Fibroblast of lung (primary cell): Measurements from ENCODE around the gene DPEP2. TPM values are rescaled to one million over a fixed set of nuclear protein-coding genes. Genes with fewer than 3 reads are reported as not detected.

Source experiments
- DNase-seq, 2 donors: peaks; one replicate each; pipeline versions ENCODE4 v3.0.0 to v3.0.0-alpha.2; 2010; ENCODE audit warnings: low read depth in 2 of 2
- H2AFZ ChIP-seq: 2 replicates; pipeline ENCODE4 v1.5.1; 2012; ENCODE audit warnings: low read length, control low read depth, inconsistent platforms
- H3K27ac ChIP-seq: 2 replicates; pipeline ENCODE4 v1.5.1; 2011; ENCODE audit warnings: low read length, control low read depth; ENCODE audit not compliant: insufficient read depth
- H3K27me3 ChIP-seq: 2 replicates; pipeline ENCODE4 v1.5.1; 2011; ENCODE audit warnings: mild to moderate bottlenecking, low read length; ENCODE audit not compliant: control insufficient read depth, insufficient read depth
- H3K36me3 ChIP-seq: 2 replicates; pipeline ENCODE4 v1.5.1; 2011; ENCODE audit warnings: low read length; ENCODE audit not compliant: control insufficient read depth, insufficient read depth
- H3K4me1 ChIP-seq: 2 replicates; pipeline ENCODE4 v1.5.1; 2011; ENCODE audit warnings: low read length; ENCODE audit not compliant: control insufficient read depth, insufficient read depth; ENCODE audit errors: extremely low read depth
- H3K4me2 ChIP-seq: 2 replicates; pipeline ENCODE4 v1.5.1; 2011; ENCODE audit warnings: low read length, control low read depth; ENCODE audit not compliant: insufficient read depth; ENCODE audit errors: extremely low read depth
- H3K4me3 ChIP-seq, 4 experiments: fragments of 200-600 bp in 1 of 4; sonication (generic) in 1 of 4; replicated peaks in 1 of 4; 2 replicates each; pipeline ENCODE4 v1.5.1; 2011 to 2016; ENCODE audit warnings: low read length in 4 of 4, low read depth in 3 of 4, mild to moderate bottlenecking in 3 of 4, control low read depth in 2 of 4, inconsistent platforms in 1 of 4, mixed read lengths in 1 of 4; ENCODE audit not compliant: insufficient read depth in 1 of 4; ENCODE audit errors: control extremely low read depth in 1 of 4
- H3K79me2 ChIP-seq: 2 replicates; pipeline ENCODE4 v1.5.1; 2012; ENCODE audit warnings: mild to moderate bottlenecking, low read length, inconsistent platforms; ENCODE audit not compliant: control insufficient read depth, insufficient read depth
- H3K9ac ChIP-seq: 2 replicates; pipeline ENCODE4 v1.5.1; 2011; ENCODE audit warnings: mild to moderate bottlenecking, low read length, control low read depth; ENCODE audit not compliant: insufficient read depth
- H3K9me3 ChIP-seq: 2 replicates; pipeline ENCODE4 v1.5.1; 2012; ENCODE audit warnings: low read depth, low read length; ENCODE audit not compliant: control insufficient read depth, insufficient read depth
- H4K20me1 ChIP-seq: 2 replicates; pipeline ENCODE4 v1.5.1; 2011; ENCODE audit warnings: low read length; ENCODE audit not compliant: control insufficient read depth, insufficient read depth; ENCODE audit errors: extremely low read depth
- EZH2 ChIP-seq: IDR thresholded peaks from 2 replicates; pipeline ENCODE4 v1.5.1; 2012; ENCODE audit warnings: low read length, control low read depth, mild to moderate bottlenecking; ENCODE audit errors: missing control alignments
- polyA plus RNA-seq, 2 donors: library from polyadenylated mRNA; depleted of rRNA in 1 of 2; stranded (reverse) in 1 of 2; unstranded in 1 of 2; fragments of >200 nt; gene quantifications; 2 replicates each; pipeline ENCODE4 v1.2.1, GENCODE V29; 2011 to 2012; ENCODE audit warnings: missing spikeins in 1 of 2
- total RNA-seq: library from RNA; depleted of rRNA; stranded (reverse); fragments of >200 nt; gene quantifications from 2 replicates; pipeline ENCODE4 v1.2.1, GENCODE V29; 2014
- TF ChIP-seq, protein P1 (sequence below), 2 donors: IDR thresholded peaks in 1 of 2; conservative IDR thresholded peaks in 1 of 2; 1 replicate in 1 of 2; 2 replicates in 1 of 2; pipeline ENCODE4 v1.5.1; 2011 to 2012; ENCODE audit warnings: low read length in 2 of 2, control low read depth in 1 of 2, inconsistent platforms in 1 of 2, low read depth in 1 of 2, mild to moderate bottlenecking in 1 of 2

The DPEP2 gene
- total and polyA plus RNA-seq, 2 donors (not counting 1 experiment from before 2014, with no cell fraction given), result not detected

DNA sequence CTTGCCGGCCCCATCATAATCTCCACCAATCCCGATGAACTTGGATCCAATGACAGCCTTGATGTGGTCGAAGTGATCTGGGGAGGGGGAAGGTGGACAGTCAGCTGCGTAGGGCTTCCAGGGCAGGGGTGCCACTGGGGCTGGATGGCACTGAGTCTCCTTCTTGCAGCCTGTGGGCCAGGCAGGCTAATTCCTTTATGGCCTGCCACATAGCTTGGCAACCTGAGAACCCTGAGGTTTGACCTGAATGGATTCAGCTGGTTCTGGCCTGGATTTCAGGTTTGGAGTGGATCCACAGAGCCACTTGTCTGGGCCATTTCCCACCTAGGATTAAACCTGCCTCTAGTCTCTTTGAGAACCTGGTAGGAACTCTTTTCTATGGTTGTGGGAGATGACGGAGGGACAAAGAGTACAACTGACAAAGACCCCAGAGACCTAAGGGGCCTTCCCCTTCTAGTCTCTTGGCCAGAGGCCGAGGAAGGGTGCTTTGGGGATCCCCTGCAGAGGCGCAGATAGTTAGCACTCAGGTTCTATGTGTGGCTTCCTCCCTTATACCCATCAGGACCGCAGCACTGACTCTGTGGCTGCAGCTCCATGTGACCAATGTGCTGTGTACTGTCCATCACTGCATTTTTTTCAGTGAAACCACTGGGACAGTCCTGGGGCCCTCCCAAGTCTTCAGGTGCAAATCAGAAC is 9.8 kb downstream of the DPEP2 start:
- TF ChIP-seq, protein P1, sequence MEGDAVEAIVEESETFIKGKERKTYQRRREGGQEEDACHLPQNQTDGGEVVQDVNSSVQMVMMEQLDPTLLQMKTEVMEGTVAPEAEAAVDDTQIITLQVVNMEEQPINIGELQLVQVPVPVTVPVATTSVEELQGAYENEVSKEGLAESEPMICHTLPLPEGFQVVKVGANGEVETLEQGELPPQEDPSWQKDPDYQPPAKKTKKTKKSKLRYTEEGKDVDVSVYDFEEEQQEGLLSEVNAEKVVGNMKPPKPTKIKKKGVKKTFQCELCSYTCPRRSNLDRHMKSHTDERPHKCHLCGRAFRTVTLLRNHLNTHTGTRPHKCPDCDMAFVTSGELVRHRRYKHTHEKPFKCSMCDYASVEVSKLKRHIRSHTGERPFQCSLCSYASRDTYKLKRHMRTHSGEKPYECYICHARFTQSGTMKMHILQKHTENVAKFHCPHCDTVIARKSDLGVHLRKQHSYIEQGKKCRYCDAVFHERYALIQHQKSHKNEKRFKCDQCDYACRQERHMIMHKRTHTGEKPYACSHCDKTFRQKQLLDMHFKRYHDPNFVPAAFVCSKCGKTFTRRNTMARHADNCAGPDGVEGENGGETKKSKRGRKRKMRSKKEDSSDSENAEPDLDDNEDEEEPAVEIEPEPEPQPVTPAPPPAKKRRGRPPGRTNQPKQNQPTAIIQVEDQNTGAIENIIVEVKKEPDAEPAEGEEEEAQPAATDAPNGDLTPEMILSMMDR (conservative IDR thresholded peaks at IDR 0.05 in 1 of 2, IDR thresholded peaks at IDR 0.05 in 1 of 2; ENCODE audit: low read depth in 1 of 2, low read length in 2 of 2), result no peak
- no peak for TF ChIP-seq EZH2
- H3K36me3 ChIP-seq, result no peaks in the 10 kb centered on the region
- H3K27me3 ChIP-seq, result no peaks in the 10 kb centered on the region
- H3K27ac ChIP-seq, result no peak overlapping the region
- no peak for DNase-seq
- no peak overlapping the region for H3K9ac ChIP-seq
- H3K4me3 ChIP-seq, result no peak overlapping the region
- H3K79me2 ChIP-seq, result no peaks in the 10 kb centered on the region
- H3K9me3 ChIP-seq, result no peaks in the 10 kb centered on the region
- no peak overlapping the region for H2AFZ ChIP-seq
- no peaks in the 10 kb centered on the region for H4K20me1 ChIP-seq
- peaks cover 6% of the 10 kb centered on the region for H3K4me1 ChIP-seq
- no peak overlapping the region for H3K4me2 ChIP-seq

DNA sequence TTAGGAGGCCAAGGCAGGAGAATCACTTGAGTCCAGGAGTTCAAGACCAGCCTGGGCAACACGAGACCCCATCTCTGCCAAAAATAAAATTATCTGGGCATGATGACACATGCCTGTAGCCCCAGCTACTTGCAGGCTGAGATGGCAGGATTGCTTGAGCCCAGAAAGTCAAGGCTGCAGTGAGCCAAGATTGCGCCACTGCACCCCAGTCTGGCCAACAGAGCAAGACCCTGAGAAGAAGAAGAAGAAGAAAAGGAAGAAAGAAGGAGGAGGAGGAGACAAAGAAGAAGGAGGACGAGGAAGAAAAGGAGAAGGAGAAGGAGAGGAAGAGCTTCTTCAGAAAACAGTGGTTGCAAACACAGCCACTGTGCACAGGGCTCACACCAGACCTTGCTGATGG is 10.6 kb downstream of the DPEP2 start:
- H3K4me2 ChIP-seq, result no peak overlapping the region
- TF ChIP-seq, protein P1 (conservative IDR thresholded peaks at IDR 0.05 in 1 of 2, IDR thresholded peaks at IDR 0.05 in 1 of 2; ENCODE audit: low read depth in 1 of 2, low read length in 2 of 2), result no peak
- no peak for TF ChIP-seq EZH2
- peaks cover 6% of the 10 kb centered on the region for H3K4me1 ChIP-seq
- H3K9me3 ChIP-seq, result no peaks in the 10 kb centered on the region
- no peak overlapping the region for H3K9ac ChIP-seq
- no peak overlapping the region for H3K4me3 ChIP-seq
- H2AFZ ChIP-seq, result no peak overlapping the region
- H4K20me1 ChIP-seq, result no peaks in the 10 kb centered on the region
- DNase-seq, result no peak
- no peak overlapping the region for H3K27ac ChIP-seq
- no peaks in the 10 kb centered on the region for H3K79me2 ChIP-seq
- no peaks in the 10 kb centered on the region for H3K27me3 ChIP-seq
- no peaks in the 10 kb centered on the region for H3K36me3 ChIP-seq

DNA sequence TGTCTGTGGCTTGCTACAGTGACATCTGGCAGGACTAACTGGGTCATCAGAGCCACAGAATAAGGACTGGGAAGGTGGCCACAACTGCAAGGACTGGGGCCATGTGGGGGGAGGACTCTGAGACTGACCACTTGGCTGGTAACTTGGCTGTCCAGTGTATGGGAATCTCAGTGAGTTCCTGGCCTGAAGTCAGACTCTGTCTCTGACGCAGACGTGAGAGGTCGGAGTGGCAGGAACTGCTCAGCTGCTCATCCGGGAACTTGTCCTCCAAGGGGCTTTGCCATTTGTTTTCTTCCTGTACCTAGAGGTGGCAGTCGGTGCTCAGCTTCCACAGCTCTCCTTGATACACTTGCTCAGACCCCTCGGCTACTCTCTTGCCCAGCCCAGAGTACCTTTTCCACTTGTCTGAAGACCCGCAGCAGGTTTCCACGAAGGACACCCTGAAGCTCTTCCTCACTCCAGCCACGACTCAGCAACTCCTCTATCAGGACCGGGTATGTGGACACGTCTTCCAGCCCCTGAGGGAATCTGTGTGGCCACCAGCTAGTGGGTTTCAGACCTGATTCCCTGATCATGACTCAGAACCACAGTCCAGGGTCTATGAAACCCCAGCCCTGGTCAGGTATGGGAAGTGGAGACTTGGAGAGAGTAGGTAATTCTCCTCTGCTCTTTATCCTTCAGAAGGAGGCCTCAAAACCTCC is 11.7 kb downstream of the DPEP2 start:
- H3K27me3 ChIP-seq, result no peaks in the 10 kb centered on the region
- H3K27ac ChIP-seq, result no peak overlapping the region
- no peaks in the 10 kb centered on the region for H3K36me3 ChIP-seq
- no peak overlapping the region for H3K9ac ChIP-seq
- H3K4me1 ChIP-seq, result peaks cover 4% of the 10 kb centered on the region
- no peaks in the 10 kb centered on the region for H3K9me3 ChIP-seq
- H3K4me2 ChIP-seq, result no peak overlapping the region
- no peak for TF ChIP-seq EZH2
- TF ChIP-seq, protein P1 (conservative IDR thresholded peaks at IDR 0.05 in 1 of 2, IDR thresholded peaks at IDR 0.05 in 1 of 2; ENCODE audit: low read depth in 1 of 2, low read length in 2 of 2), result no peak
- H2AFZ ChIP-seq, result peak overlapping the region; percentile 48
- peak; percentile 13 to 31 for DNase-seq
- H4K20me1 ChIP-seq, result no peaks in the 10 kb centered on the region
- H3K79me2 ChIP-seq, result no peaks in the 10 kb centered on the region
- H3K4me3 ChIP-seq, result no peak overlapping the region
